Right renal pelvis (tissue), 4 donors: ENCODE measurements around the gene METTL16. TPM values are rescaled to one million over a fixed set of nuclear protein-coding genes. Genes with fewer than 3 reads are reported as not detected.
"Not testable (repeated sequence)": the region's sequence is repeated elsewhere in the genome, so short reads cannot be mapped to it uniquely, and the experiment has no call there.

ENCODE experiments used
- DNase-seq, 4 donors: peaks; one replicate each; pipeline ENCODE4 v3.0.0-alpha.2; 2013; ENCODE audit warnings: low read depth in 4 of 4, low spot score in 3 of 4, missing footprints in 1 of 4
- polyA plus RNA-seq, 4 donors: library from polyadenylated mRNA; unstranded; fragments of 120-200 nt; gene quantifications; one replicate each; pipeline ENCODE4 v1.2.1, GENCODE V29; 2013; ENCODE audit not compliant: insufficient read length in 4 of 4

The METTL16 gene
- polyA plus RNA-seq, 4 donors, result 37.2 to 47.0 (median 42.1) TPM

GRCh38 chr17:2453325-2453724 is 58.4 kb downstream of the METTL16 start:
- no peak for DNase-seq

GRCh38 chr17:2452216-2452750 is 59.4 kb downstream of the METTL16 start:
- no peak for DNase-seq

GRCh38 chr17:2450016-2450650 is 61.6 kb downstream of the METTL16 start:
- no peak for DNase-seq

- no peak for DNase-seq
Measured at GRCh38 chr17:2449486-2449885, 62.2 kb downstream of the METTL16 start.

- not testable (repeated sequence) for DNase-seq
Measured at GRCh38 chr17:2447479-2447878, 64.2 kb downstream of the METTL16 start.

GRCh38 chr17:2445638-2446037 is 66.0 kb downstream of the METTL16 start:
- no peak for DNase-seq

GRCh38 chr17:2444382-2444781 is 67.3 kb downstream of the METTL16 start:
- no peak for DNase-seq

- no peak for DNase-seq
Measured at GRCh38 chr17:2442166-2442565, 69.5 kb downstream of the METTL16 start.

- DNase-seq, result no peak
Measured at GRCh38 chr17:2440930-2441329, 70.8 kb downstream of the METTL16 start.

- DNase-seq, result not testable (repeated sequence)
Measured at GRCh38 chr17:2439997-2440396, 71.7 kb downstream of the METTL16 start.

- DNase-seq, result no peak
Measured at GRCh38 chr17:2438823-2439222, 72.9 kb downstream of the METTL16 start.

- no peak for DNase-seq
Measured at GRCh38 chr17:2436316-2436905, 75.3 kb downstream of the METTL16 start.

- DNase-seq, result no peak
Measured at GRCh38 chr17:2435862-2436261, 75.8 kb downstream of the METTL16 start.

- no peak for DNase-seq
Measured at GRCh38 chr17:2435181-2435741, 76.4 kb downstream of the METTL16 start.

- DNase-seq, result no peak
Measured at GRCh38 chr17:2433696-2434095, 78.0 kb downstream of the METTL16 start.

- DNase-seq, result no peak
Measured at GRCh38 chr17:2427910-2428309, 83.8 kb downstream of the METTL16 start.

- no peak for DNase-seq
Measured at GRCh38 chr17:2427215-2427614, 84.5 kb downstream of the METTL16 start.

GRCh38 chr17:2423271-2423670 is 88.4 kb downstream of the METTL16 start:
- no peak for DNase-seq

GRCh38 chr17:2421315-2422147 is 90.2 kb downstream of the METTL16 start:
- DNase-seq, result no peak

- no peak for DNase-seq
Measured at GRCh38 chr17:2420176-2420575, 91.5 kb downstream of the METTL16 start.

- DNase-seq, result no peak
Measured at GRCh38 chr17:2419486-2419885, 92.2 kb downstream of the METTL16 start.
